Transverse colon (tissue), 4 donors: ENCODE data around the gene ZNF546. TPM values are rescaled to one million over a fixed set of nuclear protein-coding genes. Genes with fewer than 3 reads are reported as not detected.

ENCODE experiments used
- DNase-seq: peaks from one replicate; pipeline ENCODE4 v3.0.0-alpha.2; 2019
- H3K27ac ChIP-seq, 4 donors: fragments of 200-600 bp; sonication (generic); 2 replicates each; pipeline ENCODE4 v1.5.1; 2016 to 2018; ENCODE audit warnings: inconsistent platforms in 4 of 4
- H3K27me3 ChIP-seq: fragments of 200-600 bp; sonication (generic); 2 replicates; pipeline ENCODE4 v1.5.1; 2017; ENCODE audit warnings: inconsistent platforms
- H3K36me3 ChIP-seq, 4 donors: fragments of 200-600 bp; sonication (generic); 2 replicates each; pipeline ENCODE4 v1.5.1; 2017 to 2019; ENCODE audit warnings: inconsistent platforms in 4 of 4
- H3K4me1 ChIP-seq, 4 donors: fragments of 200-600 bp; sonication (generic); 2 replicates each; pipeline ENCODE4 v1.5.1; 2017 to 2020; ENCODE audit warnings: inconsistent platforms in 4 of 4
- H3K4me3 ChIP-seq, 4 donors: fragments of 200-600 bp; sonication (generic); 1 replicate in 1 of 4; 2 replicates in 3 of 4; pipeline versions ENCODE4 v1.5.1 to v1.6.1; 2017 to 2019; ENCODE audit warnings: inconsistent platforms in 4 of 4
- H3K9me3 ChIP-seq, 2 donors: fragments of 200-600 bp; sonication (generic); 2 replicates each; pipeline ENCODE4 v1.5.1; 2017 to 2019; ENCODE audit warnings: inconsistent platforms in 2 of 2
- EP300 ChIP-seq: sonication (generic); formaldehyde crosslinking; IDR thresholded peaks from one replicate; pipeline ENCODE4 v1.6.1; 2017; ENCODE audit warnings: antibody characterized with exemption, low read depth
- POLR2A ChIP-seq: fragments of 450-650 bp; IDR thresholded peaks from one replicate; pipeline ENCODE4 v1.6.1; 2016; ENCODE audit warnings: antibody characterized with exemption, mild to moderate bottlenecking, moderate library complexity
- POLR2AphosphoS5 ChIP-seq, 3 donors: sonication (generic); formaldehyde crosslinking; IDR thresholded peaks; one replicate each; pipeline ENCODE4 v1.6.1; 2016; ENCODE audit warnings: antibody characterized with exemption in 3 of 3
- WGBS, 2 donors: methylation state at CpG; one replicate each; pipeline ENCODE4 v1.1.5; 2018; ENCODE audit warnings: low coverage in 1 of 2; 5-methylcytosine and 5-hydroxymethylcytosine counted together
- in situ Hi-C, 4 donors: fragments of 200-750 bp; cut with MboI; loops; one replicate each; pipeline versions ENCODE4 v1.15.0 to v1.15.1; 2017; ENCODE audit warnings: low sequenced_read_pairs in 3 of 4, low pct_ligation_motif_present in 1 of 4, low pct_unique_long_range_greater_than_20kb in 1 of 4
- intact Hi-C: fragments of 100-400 bp; cut with DNase I; formaldehyde crosslinking; loops from one replicate; pipeline ENCODE4 v1.15.1; 2023; ENCODE audit warnings: low total_unique reads
- total RNA-seq, 4 donors: library from RNA; depleted of rRNA; stranded (reverse); fragments of >200 nt; gene quantifications; one replicate each; pipeline ENCODE4 v1.1.0, GENCODE V29; 2016
- TF ChIP-seq, protein P1 (sequence below), 5 experiments: fragments of 200-600 bp in 3 of 5; fragments of 450-650 bp in 2 of 5; sonication (generic) in 3 of 5; IDR thresholded peaks; 1 replicate in 2 of 5; 2 replicates in 3 of 5; pipeline ENCODE4 v1.5.1; 2016 to 2017; ENCODE audit warnings: antibody characterized with exemption in 5 of 5, inconsistent platforms in 3 of 5, mild to moderate bottlenecking in 2 of 5, moderate library complexity in 1 of 5

Gene ZNF546
- total RNA-seq, 4 donors from 2014 or later: 0.60 to 8.1 (median 2.4) TPM

GRCh38 chr19:39982883-39983282 is 14.0 kb upstream of the ZNF546 start:
- no peak for TF ChIP-seq POLR2A
- TF ChIP-seq EP300: no peak
- TF ChIP-seq, protein P1, sequence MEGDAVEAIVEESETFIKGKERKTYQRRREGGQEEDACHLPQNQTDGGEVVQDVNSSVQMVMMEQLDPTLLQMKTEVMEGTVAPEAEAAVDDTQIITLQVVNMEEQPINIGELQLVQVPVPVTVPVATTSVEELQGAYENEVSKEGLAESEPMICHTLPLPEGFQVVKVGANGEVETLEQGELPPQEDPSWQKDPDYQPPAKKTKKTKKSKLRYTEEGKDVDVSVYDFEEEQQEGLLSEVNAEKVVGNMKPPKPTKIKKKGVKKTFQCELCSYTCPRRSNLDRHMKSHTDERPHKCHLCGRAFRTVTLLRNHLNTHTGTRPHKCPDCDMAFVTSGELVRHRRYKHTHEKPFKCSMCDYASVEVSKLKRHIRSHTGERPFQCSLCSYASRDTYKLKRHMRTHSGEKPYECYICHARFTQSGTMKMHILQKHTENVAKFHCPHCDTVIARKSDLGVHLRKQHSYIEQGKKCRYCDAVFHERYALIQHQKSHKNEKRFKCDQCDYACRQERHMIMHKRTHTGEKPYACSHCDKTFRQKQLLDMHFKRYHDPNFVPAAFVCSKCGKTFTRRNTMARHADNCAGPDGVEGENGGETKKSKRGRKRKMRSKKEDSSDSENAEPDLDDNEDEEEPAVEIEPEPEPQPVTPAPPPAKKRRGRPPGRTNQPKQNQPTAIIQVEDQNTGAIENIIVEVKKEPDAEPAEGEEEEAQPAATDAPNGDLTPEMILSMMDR (IDR thresholded peaks at IDR 0.05): no peak
- TF ChIP-seq POLR2AphosphoS5 (IDR thresholded peaks at IDR 0.05): no peak
- no peak for DNase-seq
- H3K9me3 ChIP-seq: peaks cover 21 to 27% of the 10 kb centered on the region in 2 donors
- no peaks in the 10 kb centered on the region for H3K27me3 ChIP-seq
- in situ Hi-C loops (no loop called here), intact Hi-C loops (no loop called here)
- WGBS, 2 donors: 100% methylated on average over 1 of the region's 1 CpG
- no peaks in the 10 kb centered on the region for H3K4me1 ChIP-seq
- no peak overlapping the region for H3K4me3 ChIP-seq
- no peak overlapping the region for H3K27ac ChIP-seq
- peaks cover 0 to 46% (median 12%) of the 10 kb centered on the region in 4 donors for H3K36me3 ChIP-seq

DNA sequence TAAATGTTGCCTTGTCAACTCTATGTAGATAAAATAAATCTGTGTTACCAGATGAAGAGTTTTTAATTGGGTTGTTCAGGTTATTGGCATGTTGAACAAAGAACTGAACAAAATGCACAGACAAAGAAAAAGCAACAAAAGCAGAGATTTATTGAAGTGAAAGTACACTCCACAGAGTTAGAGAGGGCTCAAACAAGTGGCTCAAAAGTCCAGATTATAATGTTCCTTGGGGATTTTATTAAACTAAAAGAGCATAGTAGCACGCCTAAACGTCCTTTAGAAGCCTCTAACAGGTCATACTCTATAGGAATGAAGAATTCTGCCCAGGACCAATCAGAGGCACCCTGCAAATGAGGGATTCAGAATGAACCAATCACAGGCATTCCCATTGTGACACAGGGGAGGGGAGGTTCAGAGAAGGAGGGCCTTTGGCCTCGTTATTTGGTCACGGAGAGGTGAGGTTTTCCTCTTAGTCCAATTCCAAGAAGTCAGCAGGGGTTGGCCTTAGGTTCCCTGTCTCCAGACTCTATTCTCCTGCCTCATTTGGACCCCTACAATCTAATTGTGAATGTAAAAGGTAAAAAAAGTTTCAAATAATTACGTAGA is 13.1 kb upstream of the ZNF546 start:
- H3K27me3 ChIP-seq: no peaks in the 10 kb centered on the region
- H3K27ac ChIP-seq: no peak overlapping the region
- 79 to 97% methylated on average over 4 to 5 of the region's 5 CpGs for WGBS, 2 donors
- peaks cover 0 to 41% (median 11%) of the 10 kb centered on the region in 4 donors for H3K36me3 ChIP-seq
- no peaks in the 10 kb centered on the region for H3K4me1 ChIP-seq
- no peak for DNase-seq
- in situ Hi-C loops (no loop called here), intact Hi-C loops (no loop called here)
- no peak overlapping the region for H3K4me3 ChIP-seq
- TF ChIP-seq POLR2AphosphoS5 (IDR thresholded peaks at IDR 0.05) (no peak), POLR2A (no peak), EP300 (no peak)
- TF ChIP-seq, protein P1 (IDR thresholded peaks at IDR 0.05): no peak
- peaks cover 21 to 27% of the 10 kb centered on the region in 2 donors for H3K9me3 ChIP-seq

GRCh38 chr19:39986643-39987042 is 10.2 kb upstream of the ZNF546 start:
- DNase-seq: no peak
- Histone ChIP-seq H3K4me1 (no peaks in the 10 kb centered on the region), H3K36me3 (peaks cover 0 to 17% (median 5%) of the 10 kb centered on the region in 4 donors), H3K4me3 (no peak overlapping the region), H3K9me3 (peaks cover 21 to 27% of the 10 kb centered on the region in 2 donors), H3K27ac (no peak overlapping the region), H3K27me3 (no peaks in the 10 kb centered on the region)
- no peak for TF ChIP-seq POLR2AphosphoS5 (IDR thresholded peaks at IDR 0.05)
- no peak for TF ChIP-seq POLR2A
- no peak for TF ChIP-seq EP300
- TF ChIP-seq, protein P1 (IDR thresholded peaks at IDR 0.05): no peak
- intact Hi-C loops (no loop called here), in situ Hi-C loops (no loop called here)

DNA sequence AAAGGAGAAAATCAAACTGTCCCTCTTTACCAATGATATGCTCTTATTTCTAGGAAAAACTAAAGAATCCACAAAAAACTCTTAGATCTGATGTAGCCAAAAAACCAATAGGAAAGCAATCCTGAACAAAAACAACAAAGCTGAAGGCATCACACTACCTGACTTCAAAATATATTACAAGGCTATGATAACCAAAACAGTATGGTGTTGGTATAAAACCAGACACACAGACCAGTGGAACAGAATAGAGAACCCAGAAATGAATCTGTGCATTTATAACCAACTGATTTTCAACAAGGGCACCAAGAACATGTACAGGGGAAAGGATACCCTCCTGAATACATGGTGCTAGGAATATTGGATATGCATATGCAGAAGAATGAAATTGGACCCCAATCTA is 9.7 kb upstream of the ZNF546 start:
- Histone ChIP-seq H3K27ac (no peak overlapping the region), H3K9me3 (peaks cover 21 to 27% of the 10 kb centered on the region in 2 donors), H3K27me3 (no peaks in the 10 kb centered on the region), H3K4me3 (no peak overlapping the region), H3K4me1 (no peaks in the 10 kb centered on the region), H3K36me3 (peaks cover 0 to 14% (median 5%) of the 10 kb centered on the region in 4 donors)
- intact Hi-C loops: no loop called here
- no peak for DNase-seq
- in situ Hi-C loops: no loop called here
- TF ChIP-seq POLR2AphosphoS5 (IDR thresholded peaks at IDR 0.05) (no peak), EP300 (no peak), POLR2A (no peak)
- TF ChIP-seq, protein P1 (IDR thresholded peaks at IDR 0.05): no peak
